GM18873 (cell line): ENCODE data around the gene PHKG2.

Source experiments
- ATAC-seq: cut with Tn5 transposase; IDR thresholded peaks from one replicate; pipeline ENCODE4 v1.9.1; 2021; ENCODE audit warnings: mild to moderate bottlenecking, moderate library complexity, moderate number of reproducible peaks; ENCODE audit not compliant: unreplicated experiment, low FRiP score

Gene PHKG2

GRCh38 chr16:30786936-30787612, 38.8 kb downstream of the PHKG2 start, which contains the start of gene ZNF629:
Gene ZNF629 (minus strand): TSS chr16:30787205. CDS start chr16:30784482, 2,723 bp downstream.
- ATAC-seq = no peak

GRCh38 chr16:30787613-30788378, 39.6 kb downstream of the PHKG2 start:
- ATAC-seq = no peak

GRCh38 chr16:30793508-30794069, 45.4 kb downstream of the PHKG2 start:
- no peak for ATAC-seq

GRCh38 chr16:30794634-30795033, 46.4 kb downstream of the PHKG2 start:
- ATAC-seq = no peak

GRCh38 chr16:30797670-30798309, 49.6 kb downstream of the PHKG2 start:
- ATAC-seq = no peak
